ENCODE results near the gene GMPPB. TPM values are rescaled to one million over a fixed set of nuclear protein-coding genes. Genes with fewer than 3 reads are reported as not detected.

The GMPPB gene
- total and polyA plus RNA-seq, 9 of the 15 experiments (the other 6 are each of a cell fraction or from before 2014, with no cell fraction given) = 0.53 to 17.4 (median 8.1) TPM

- peaks cover 53% of the 10 kb centered on the region; the same call in 2 of the 3 replicates for H3K36me3 ChIP-seq (ENCODE audit: control insufficient read depth, insufficient read depth, low read length)
- WGBS (ENCODE audit: insufficient coverage, low coverage, missing lambda C conversion rate) = 97% methylated on average over 6 of the region's 16 CpGs
- ATAC-seq (no peak), FAIRE-seq (no peak), DNase-seq (ENCODE audit: extremely low read depth in 1 of 4, low spot score in 3 of 4) (no peak)
- in situ Hi-C loops (cut with MboI) (no loop called here), intact Hi-C loops (cut with micrococcal nuclease) (no loop called here)
- no peak overlapping the region for H3K27ac ChIP-seq (ENCODE audit: extremely low read depth, low read depth, low read length)
- H3K27me3 ChIP-seq (ENCODE audit: control insufficient read depth in 2 of 2, insufficient read depth in 2 of 2, low read length in 2 of 2) = no peaks in the 10 kb centered on the region
- ChIA-PET CTCF (ENCODE audit: low intra/inter-chr PET ratio) (no interaction called here), POLR2A (interaction anchor here (0.5 to 0.7 kb wide), 2 partner anchors 9 to 59 kb away, joined by 3 to 4 read pairs; no protein-coding TSS in a partner anchor)
- H4K20me1 ChIP-seq (replicated peaks; ENCODE audit: control insufficient read depth, insufficient read depth, low read length) = no peaks in the 10 kb centered on the region
- H3K4me3 ChIP-seq = no peak overlapping the region
- H3K9me1 ChIP-seq (ENCODE audit: control insufficient read depth, insufficient read depth, low read length) = no peaks in the 10 kb centered on the region
- H2AFZ ChIP-seq (ENCODE audit: low read depth, low read length) = no peak overlapping the region
- no peak overlapping the region for H3K9ac ChIP-seq (ENCODE audit: insufficient read depth in 1 of 2, low read depth in 2 of 2, low read length in 2 of 2)
- H3K9me3 ChIP-seq (replicated peaks; ENCODE audit: control insufficient read depth, insufficient read depth, low read depth, low read length) = no peaks in the 10 kb centered on the region
- H3K4me1 ChIP-seq (replicated peaks in 1 of 2; ENCODE audit: control insufficient read depth in 2 of 2, insufficient read depth in 2 of 2, low read length in 2 of 2) = peaks cover 0 to 10% of the 10 kb centered on the region in 2 experiments; a peak in 1 of 5 replicates
- no peak for TF ChIP-seq POLR3G (IDR thresholded peaks at IDR 0.05; ENCODE audit: extremely low read depth, insufficient read length, insufficient replicate concordance)
- TF ChIP-seq HDAC8 (tag; IDR thresholded peaks at IDR 0.05) = no peak
- peak; percentile 41; the same call in 1 of the 2 replicates for TF ChIP-seq POLR2G (IDR thresholded peaks at IDR 0.05; ENCODE audit: low read depth, low read length)
- no peak for TF ChIP-seq ZBTB33 (CRISPR knock-in tag; IDR thresholded peaks at IDR 0.05)
- H3K79me2 ChIP-seq (ENCODE audit: control insufficient read depth, insufficient read depth, low read length) = no peaks in the 10 kb centered on the region
- BruUV-seq (replicated peaks) = no TSS peak
- H3K4me2 ChIP-seq (ENCODE audit: insufficient read depth, low read length) = no peak overlapping the region
Measured at GRCh38 chr3:49716691-49717210, 7.0 kb downstream of the GMPPB start.

Data from K562 (cell line).